ENCODE measurements around the gene CHRM5.

- TF ChIP-seq YY1 (IDR thresholded peaks at IDR 0.05; ENCODE audit: insufficient read depth, insufficient read length) (no peak), ZNF274 (IDR thresholded peaks at IDR 0.05; ENCODE audit: low read depth, low read length) (no peak), SUZ12 (IDR thresholded peaks at IDR 0.05; ENCODE audit: extremely low read depth, insufficient read depth, insufficient read length) (no peak)
Measured at GRCh38 chr15:33964665-33965040, 3.6 kb upstream of the CHRM5 start.
